HL-60/S4 treated with retinoic acid at 250 ng/mL for 4 days and 3 days (cell line): ENCODE results near the gene BANP.

ENCODE experiments used
- in situ Hi-C: fragments of 300-500 bp; cut with MboI; formaldehyde crosslinking; loops from 2 replicates; pipeline ENCODE4 v1.7.0; 2022; ENCODE audit warnings: low sequenced_read_pairs

The BANP gene

GRCh38 chr16:87948735-87949070 is 2.5 kb upstream of the BANP start:
- in situ Hi-C loops, result no loop called here

GRCh38 chr16:87949071-87949744 is 2.0 kb upstream of the BANP start:
- in situ Hi-C loops, result no loop called here

- in situ Hi-C loops, result no loop called here
These were observed 611 bp downstream of the BANP start for GRCh38 chr16:87951552-87952538.

- in situ Hi-C loops, result no loop called here
These were observed 1.5 kb downstream of the BANP start for GRCh38 chr16:87952751-87953150.

GRCh38 chr16:87953308-87954215 is 2.3 kb downstream of the BANP start:
- in situ Hi-C loops, result no loop called here

- in situ Hi-C loops, result no loop called here
These were observed 3.1 kb downstream of the BANP start for GRCh38 chr16:87954361-87954760.

GRCh38 chr16:87954826-87955225 is 3.6 kb downstream of the BANP start:
- in situ Hi-C loops, result no loop called here

GRCh38 chr16:87955302-87956097 is 4.3 kb downstream of the BANP start:
- in situ Hi-C loops, result no loop called here

- in situ Hi-C loops, result no loop called here
These were observed 4.8 kb downstream of the BANP start for GRCh38 chr16:87956098-87956364.

GRCh38 chr16:87956365-87957231 is 5.4 kb downstream of the BANP start:
- in situ Hi-C loops, result no loop called here

GRCh38 chr16:87957296-87958094 is 6.3 kb downstream of the BANP start:
- in situ Hi-C loops, result no loop called here

GRCh38 chr16:87958632-87959031 is 7.4 kb downstream of the BANP start:
- in situ Hi-C loops, result no loop called here

- in situ Hi-C loops, result no loop called here
These were observed 8.3 kb downstream of the BANP start for GRCh38 chr16:87959391-87959990.

GRCh38 chr16:87960296-87960695 is 9.1 kb downstream of the BANP start:
- in situ Hi-C loops, result no loop called here

GRCh38 chr16:87960852-87961251 is 9.6 kb downstream of the BANP start:
- in situ Hi-C loops, result no loop called here

- in situ Hi-C loops, result no loop called here
These were observed 10.4 kb downstream of the BANP start for GRCh38 chr16:87961623-87962022.

GRCh38 chr16:87963400-87963799 is 12.2 kb downstream of the BANP start:
- in situ Hi-C loops, result no loop called here

GRCh38 chr16:87964049-87964659 is 12.9 kb downstream of the BANP start:
- in situ Hi-C loops, result no loop called here
